Dedifferentiated amniotic fluid mesenchymal stem cell (primary cell): ENCODE measurements around the gene NRF1.
"Not testable (repeated sequence)": the region's sequence is repeated elsewhere in the genome, so short reads cannot be mapped to it uniquely, and the experiment has no call there.

ENCODE experiments used
- DNase-seq: peaks from one replicate; pipeline ENCODE4 v3.0.0-alpha.2; 2016; ENCODE audit errors: extremely low spot score

NRF1 gene

GRCh38 chr7:129782818-129783583 lies 171.5 kb downstream of the NRF1 start:
- DNase-seq = no peak

GRCh38 chr7:129783584-129783919 lies 172.0 kb downstream of the NRF1 start:
- no peak for DNase-seq

GRCh38 chr7:129784437-129784782 lies 172.9 kb downstream of the NRF1 start:
- DNase-seq = no peak

GRCh38 chr7:129784783-129785684 lies 173.5 kb downstream of the NRF1 start:
- no peak for DNase-seq

GRCh38 chr7:129785685-129786514 lies 174.4 kb downstream of the NRF1 start:
- no peak for DNase-seq

- no peak for DNase-seq
Observed at GRCh38 chr7:129786825-129787563, 175.5 kb downstream of the NRF1 start.

GRCh38 chr7:129789000-129789399 lies 177.5 kb downstream of the NRF1 start:
- no peak for DNase-seq

GRCh38 chr7:129789652-129790051 lies 178.1 kb downstream of the NRF1 start:
- no peak for DNase-seq

- DNase-seq = no peak
Observed at GRCh38 chr7:129790136-129790535, 178.6 kb downstream of the NRF1 start.

GRCh38 chr7:129792721-129793120 lies 181.2 kb downstream of the NRF1 start:
- no peak for DNase-seq

- no peak for DNase-seq
Observed at GRCh38 chr7:129793506-129794310, 182.2 kb downstream of the NRF1 start.

- DNase-seq = not testable (repeated sequence)
Observed at GRCh38 chr7:129794461-129794860, 182.9 kb downstream of the NRF1 start.

GRCh38 chr7:129796186-129796775 lies 184.8 kb downstream of the NRF1 start:
- no peak for DNase-seq

- DNase-seq = no peak
Observed at GRCh38 chr7:129797214-129797789, 185.8 kb downstream of the NRF1 start.

GRCh38 chr7:129798616-129799349 lies 187.3 kb downstream of the NRF1 start:
- no peak for DNase-seq

- no peak for DNase-seq
Observed at GRCh38 chr7:129799350-129799955, 187.9 kb downstream of the NRF1 start.

GRCh38 chr7:129800901-129801300 lies 189.4 kb downstream of the NRF1 start:
- DNase-seq = no peak

- DNase-seq = no peak
Observed at GRCh38 chr7:129801882-129802281, 190.4 kb downstream of the NRF1 start.
